ENCODE results near the gene CD47. TPM values are rescaled to one million over a fixed set of nuclear protein-coding genes. Genes with fewer than 3 reads are reported as not detected.

CD47 gene
- total and polyA plus RNA-seq, 2 of the 4 experiments (the other 2 are of a cell fraction): 45.9 to 52.0 TPM

DNA sequence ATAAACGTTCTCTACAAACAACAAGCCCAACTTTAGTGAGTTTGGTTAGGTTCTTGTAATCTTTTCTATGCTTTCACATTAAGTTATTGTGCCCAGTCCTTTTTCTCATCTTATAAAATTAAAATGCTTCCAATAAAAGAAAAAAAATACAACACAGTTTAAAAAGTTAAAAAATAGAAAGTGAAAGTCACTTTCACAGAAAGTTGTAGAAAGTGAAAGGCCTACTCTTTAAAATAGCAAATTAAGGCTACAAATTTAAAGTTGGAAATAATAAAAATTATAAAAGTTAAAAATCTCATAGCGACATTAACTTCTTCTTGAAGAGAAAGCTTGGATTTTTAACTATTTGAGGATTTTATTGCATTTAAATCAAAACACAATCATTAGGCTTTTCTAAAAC is 35.9 kb downstream of the CD47 start:
- Histone ChIP-seq H2BK5ac (ENCODE audit: low read depth, low read length, poor library complexity, severe bottlenecking) (no peak overlapping the region), H3K4me1 (ENCODE audit: control insufficient read depth, insufficient read depth, low read length) (peaks cover 7% of the 10 kb centered on the region), H2AFZ (replicated peaks; ENCODE audit: low read length, poor library complexity) (no peak overlapping the region), H3K4me2 (ENCODE audit: low read depth, low read length) (no peak overlapping the region), H3K4me3 (ENCODE audit: insufficient read depth, low read depth, low read length) (no peak overlapping the region), H4K5ac (ENCODE audit: low read depth, low read length) (no peak overlapping the region), H3K4ac (ENCODE audit: low read depth, low read length) (no peak overlapping the region), H3K27ac (ENCODE audit: insufficient read depth, low read length) (no peak overlapping the region), H4K20me1 (ENCODE audit: insufficient read depth, low read length) (no peaks in the 10 kb centered on the region), H4K8ac (ENCODE audit: low read depth in 2 of 2, low read length in 2 of 2) (no peak overlapping the region), H3K9me1 (ENCODE audit: insufficient read depth, low read length) (peaks cover 10% of the 10 kb centered on the region; the same call in 1 of the 2 replicates), H3K23ac (ENCODE audit: low read depth, low read length) (no peak overlapping the region), H2BK15ac (ENCODE audit: low read depth, low read length) (no peak overlapping the region), H3K36me3 (ENCODE audit: control insufficient read depth, insufficient read depth, low read length) (peaks cover 21% of the 10 kb centered on the region), H4K91ac (ENCODE audit: insufficient read depth, low read depth, low read length) (no peak overlapping the region), H2AK5ac (ENCODE audit: low read depth, low read length) (no peak overlapping the region), H3K14ac (replicated peaks; ENCODE audit: low read depth, low read length) (no peak overlapping the region), H3K56ac (ENCODE audit: extremely low read depth, insufficient read depth, low read length) (no peak overlapping the region), H2BK120ac (ENCODE audit: low read depth, low read length) (no peak overlapping the region), H2AK9ac (replicated peaks; ENCODE audit: low read depth, low read length, poor library complexity) (no peak overlapping the region), H3K9ac (ENCODE audit: low read depth, low read length) (no peak overlapping the region), H3K18ac (ENCODE audit: low read depth, low read length) (no peak overlapping the region), H3K27me3 (ENCODE audit: control insufficient read depth, insufficient read depth, low read length) (no peaks in the 10 kb centered on the region), H3K79me1 (ENCODE audit: low read depth in 1 of 2, low read length in 2 of 2) (peaks cover 12 to 32% of the 10 kb centered on the region in 2 experiments), H3K9me3 (ENCODE audit: control insufficient read depth, insufficient read depth, low read length) (no peaks in the 10 kb centered on the region), H2BK20ac (ENCODE audit: low read depth, low read length) (no peak overlapping the region)
- no CpG with 5 or more reads among the region's 2 CpGs for WGBS, 2 experiments (ENCODE audit: extremely low coverage in 2 of 2, insufficient read length in 1 of 2)
- CTCF ChIA-PET: no interaction called here
- no TSS peak for BruUV-seq (replicated peaks)
- ATAC-seq (ENCODE audit: low read depth) (no peak), DNase-seq (no peak)
- in situ Hi-C loops (cut with MboI; ENCODE audit: low sequenced_read_pairs) (no loop called here), intact Hi-C loops (cut with micrococcal nuclease) (no loop called here), dilution Hi-C loops (cut with HindIII; ENCODE audit: low sequenced_read_pairs, unreplicated experiment) (no loop called here)
- TF ChIP-seq, protein P1, sequence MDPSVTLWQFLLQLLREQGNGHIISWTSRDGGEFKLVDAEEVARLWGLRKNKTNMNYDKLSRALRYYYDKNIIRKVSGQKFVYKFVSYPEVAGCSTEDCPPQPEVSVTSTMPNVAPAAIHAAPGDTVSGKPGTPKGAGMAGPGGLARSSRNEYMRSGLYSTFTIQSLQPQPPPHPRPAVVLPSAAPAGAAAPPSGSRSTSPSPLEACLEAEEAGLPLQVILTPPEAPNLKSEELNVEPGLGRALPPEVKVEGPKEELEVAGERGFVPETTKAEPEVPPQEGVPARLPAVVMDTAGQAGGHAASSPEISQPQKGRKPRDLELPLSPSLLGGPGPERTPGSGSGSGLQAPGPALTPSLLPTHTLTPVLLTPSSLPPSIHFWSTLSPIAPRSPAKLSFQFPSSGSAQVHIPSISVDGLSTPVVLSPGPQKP (IDR thresholded peaks at IDR 0.05; ENCODE audit: borderline replicate concordance, low read depth, low read length): no peak
- TF ChIP-seq NFE2L2 (IDR thresholded peaks at IDR 0.05; ENCODE audit: low read depth, low read length): no peak
- TF ChIP-seq, protein P2, sequence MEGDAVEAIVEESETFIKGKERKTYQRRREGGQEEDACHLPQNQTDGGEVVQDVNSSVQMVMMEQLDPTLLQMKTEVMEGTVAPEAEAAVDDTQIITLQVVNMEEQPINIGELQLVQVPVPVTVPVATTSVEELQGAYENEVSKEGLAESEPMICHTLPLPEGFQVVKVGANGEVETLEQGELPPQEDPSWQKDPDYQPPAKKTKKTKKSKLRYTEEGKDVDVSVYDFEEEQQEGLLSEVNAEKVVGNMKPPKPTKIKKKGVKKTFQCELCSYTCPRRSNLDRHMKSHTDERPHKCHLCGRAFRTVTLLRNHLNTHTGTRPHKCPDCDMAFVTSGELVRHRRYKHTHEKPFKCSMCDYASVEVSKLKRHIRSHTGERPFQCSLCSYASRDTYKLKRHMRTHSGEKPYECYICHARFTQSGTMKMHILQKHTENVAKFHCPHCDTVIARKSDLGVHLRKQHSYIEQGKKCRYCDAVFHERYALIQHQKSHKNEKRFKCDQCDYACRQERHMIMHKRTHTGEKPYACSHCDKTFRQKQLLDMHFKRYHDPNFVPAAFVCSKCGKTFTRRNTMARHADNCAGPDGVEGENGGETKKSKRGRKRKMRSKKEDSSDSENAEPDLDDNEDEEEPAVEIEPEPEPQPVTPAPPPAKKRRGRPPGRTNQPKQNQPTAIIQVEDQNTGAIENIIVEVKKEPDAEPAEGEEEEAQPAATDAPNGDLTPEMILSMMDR (conservative IDR thresholded peaks at IDR 0.05; ENCODE audit: low read depth, low read length): no peak
- TF ChIP-seq FOS (IDR thresholded peaks at IDR 0.05; ENCODE audit: low read depth, low read length): no peak
- no peak for TF ChIP-seq MAFK (IDR thresholded peaks at IDR 0.05; ENCODE audit: low read depth, low read length)
- no peak for TF ChIP-seq CHD1 (IDR thresholded peaks at IDR 0.05; ENCODE audit: low read depth, low read length)
- TF ChIP-seq POLR2A (IDR thresholded peaks at IDR 0.05; ENCODE audit: low read depth, low read length): no peak
- no peak for TF ChIP-seq RFX5 (IDR thresholded peaks at IDR 0.05; ENCODE audit: low read depth, low read length)
- TF ChIP-seq, protein P3, sequence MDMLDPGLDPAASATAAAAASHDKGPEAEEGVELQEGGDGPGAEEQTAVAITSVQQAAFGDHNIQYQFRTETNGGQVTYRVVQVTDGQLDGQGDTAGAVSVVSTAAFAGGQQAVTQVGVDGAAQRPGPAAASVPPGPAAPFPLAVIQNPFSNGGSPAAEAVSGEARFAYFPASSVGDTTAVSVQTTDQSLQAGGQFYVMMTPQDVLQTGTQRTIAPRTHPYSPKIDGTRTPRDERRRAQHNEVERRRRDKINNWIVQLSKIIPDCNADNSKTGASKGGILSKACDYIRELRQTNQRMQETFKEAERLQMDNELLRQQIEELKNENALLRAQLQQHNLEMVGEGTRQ (IDR thresholded peaks at IDR 0.05; ENCODE audit: low read depth, low read length): no peak
- TF ChIP-seq BHLHE40 (IDR thresholded peaks at IDR 0.05; ENCODE audit: low read depth, low read length): no peak
- POLR2A ChIA-PET (ENCODE audit: unreplicated experiment): no interaction called here

All from IMR-90 (cell line).